ENCODE results near the gene TOR1AIP2. TPM values are rescaled to one million over a fixed set of nuclear protein-coding genes. Genes with fewer than 3 reads are reported as not detected.

TOR1AIP2 gene
- total RNA-seq, 1 experiment from 2014 or later = 28.9 TPM

- POLR2A ChIA-PET (ENCODE audit: unreplicated experiment) = no interaction called here
- no peaks in the 10 kb centered on the region for H3K9me3 ChIP-seq (ENCODE audit: low read length)
- no peak overlapping the region for H3K27ac ChIP-seq (ENCODE audit: low read length)
- no TSS peak for BruUV-seq (replicated peaks)
- H3K27me3 ChIP-seq (ENCODE audit: low read length) = no peaks in the 10 kb centered on the region
- intact Hi-C loops (cut with micrococcal nuclease) = no loop called here
- H3F3A ChIP-seq (ENCODE audit: low read length, unreplicated experiment) = no peaks in the 10 kb centered on the region
- no peak overlapping the region for H3K9ac ChIP-seq (ENCODE audit: low read length)
- 0 out of 2 replicates have a peak, but pooled peaks cover 3% of the 10 kb centered on the region for H3K4me1 ChIP-seq (ENCODE audit: insufficient read depth, low read length)
- no peaks in the 10 kb centered on the region for H3K9me2 ChIP-seq (replicated peaks; ENCODE audit: low read length)
- no peak overlapping the region for H2AFZ ChIP-seq (ENCODE audit: low read length)
- DNase-seq (no peak), ATAC-seq (no peak)
- no peaks in the 10 kb centered on the region for H4K20me1 ChIP-seq (ENCODE audit: low read length)
- no peaks in the 10 kb centered on the region for H3K79me2 ChIP-seq (ENCODE audit: low read length)
- CTCF ChIA-PET = no interaction called here
- TF ChIP-seq EZH2phosphoT487 (IDR thresholded peaks at IDR 0.05; ENCODE audit: borderline replicate concordance, low read length) = no peak
- TF ChIP-seq EZH2 (IDR thresholded peaks at IDR 0.05; ENCODE audit: low read length, unreplicated experiment) = no peak
- no peak for TF ChIP-seq CTCF (conservative IDR thresholded peaks at IDR 0.05; ENCODE audit: low read depth, low read length)
- H3K4me2 ChIP-seq (ENCODE audit: low read length) = no peak overlapping the region
- H3K36me3 ChIP-seq (ENCODE audit: low read depth, low read length) = no peaks in the 10 kb centered on the region
- H3K4me3 ChIP-seq (ENCODE audit: low read length) = no peak overlapping the region
Observed at GRCh38 chr1:179831852-179832699, 45.5 kb downstream of the TOR1AIP2 start.

GRCh38 chr1:179831225-179831624, 46.4 kb downstream of the TOR1AIP2 start:
- BruUV-seq (replicated peaks) = no TSS peak
- Histone ChIP-seq H3K4me3 (ENCODE audit: low read length) (no peak overlapping the region), H4K20me1 (ENCODE audit: low read length) (no peaks in the 10 kb centered on the region), H3K9me3 (ENCODE audit: low read length) (no peaks in the 10 kb centered on the region), H3K4me1 (ENCODE audit: insufficient read depth, low read length) (0 out of 2 replicates have a peak, but pooled peaks cover 3% of the 10 kb centered on the region), H3K4me2 (ENCODE audit: low read length) (no peak overlapping the region), H3F3A (ENCODE audit: low read length, unreplicated experiment) (no peaks in the 10 kb centered on the region), H3K9me2 (replicated peaks; ENCODE audit: low read length) (no peaks in the 10 kb centered on the region), H3K27ac (ENCODE audit: low read length) (no peak overlapping the region), H2AFZ (ENCODE audit: low read length) (no peak overlapping the region), H3K36me3 (ENCODE audit: low read depth, low read length) (no peaks in the 10 kb centered on the region), H3K79me2 (ENCODE audit: low read length) (no peaks in the 10 kb centered on the region), H3K9ac (ENCODE audit: low read length) (no peak overlapping the region), H3K27me3 (ENCODE audit: low read length) (no peaks in the 10 kb centered on the region)
- ATAC-seq (peak; percentile 43; the same call in 1 of the 2 replicates), DNase-seq (no peak)
- TF ChIP-seq EZH2phosphoT487 (IDR thresholded peaks at IDR 0.05; ENCODE audit: borderline replicate concordance, low read length) (no peak), EZH2 (IDR thresholded peaks at IDR 0.05; ENCODE audit: low read length, unreplicated experiment) (no peak), CTCF (conservative IDR thresholded peaks at IDR 0.05; ENCODE audit: low read depth, low read length) (no peak)
- intact Hi-C loops (cut with micrococcal nuclease) = no loop called here
- CTCF ChIA-PET = no interaction called here
- POLR2A ChIA-PET (ENCODE audit: unreplicated experiment) = no interaction called here

- no peaks in the 10 kb centered on the region for H3K36me3 ChIP-seq (ENCODE audit: low read depth, low read length)
- no peak for DNase-seq
- BruUV-seq (replicated peaks) = no TSS peak
- POLR2A ChIA-PET (ENCODE audit: unreplicated experiment) = interaction anchor here (0.6 kb wide), 1 partner anchor 14 kb away, joined by 10 read pairs; no protein-coding TSS in a partner anchor
- no peak for ATAC-seq
- H3K9ac ChIP-seq (ENCODE audit: low read length) = no peak overlapping the region
- H3K9me3 ChIP-seq (ENCODE audit: low read length) = no peaks in the 10 kb centered on the region
- no peak overlapping the region for H3K4me3 ChIP-seq (ENCODE audit: low read length)
- no peaks in the 10 kb centered on the region for H4K20me1 ChIP-seq (ENCODE audit: low read length)
- no peaks in the 10 kb centered on the region for H3K79me2 ChIP-seq (ENCODE audit: low read length)
- TF ChIP-seq CTCF (conservative IDR thresholded peaks at IDR 0.05; ENCODE audit: low read depth, low read length) = no peak
- TF ChIP-seq EZH2 (IDR thresholded peaks at IDR 0.05; ENCODE audit: low read length, unreplicated experiment) = no peak
- no peak for TF ChIP-seq EZH2phosphoT487 (IDR thresholded peaks at IDR 0.05; ENCODE audit: borderline replicate concordance, low read length)
- no peak overlapping the region for H3K4me2 ChIP-seq (ENCODE audit: low read length)
- H3K9me2 ChIP-seq (replicated peaks; ENCODE audit: low read length) = no peaks in the 10 kb centered on the region
- H3K27me3 ChIP-seq (ENCODE audit: low read length) = no peaks in the 10 kb centered on the region
- CTCF ChIA-PET = no interaction called here
- intact Hi-C loops (cut with micrococcal nuclease) = no loop called here
- H3K4me1 ChIP-seq (ENCODE audit: insufficient read depth, low read length) = 0 out of 2 replicates have a peak, but pooled peaks cover 3% of the 10 kb centered on the region
- no peaks in the 10 kb centered on the region for H3F3A ChIP-seq (ENCODE audit: low read length, unreplicated experiment)
- no peak overlapping the region for H2AFZ ChIP-seq (ENCODE audit: low read length)
- no peak overlapping the region for H3K27ac ChIP-seq (ENCODE audit: low read length)
Observed at GRCh38 chr1:179828554-179829110, 49.0 kb downstream of the TOR1AIP2 start.
